ENCODE data around the gene ZMYM2.

The ZMYM2 gene

GRCh38 chr13:20130652-20131051 is 172.1 kb downstream of the ZMYM2 start:
- no peak overlapping the region for H3K4me3 ChIP-seq (ENCODE audit: low read length)
- TF ChIP-seq CTCF (conservative IDR thresholded peaks at IDR 0.05; ENCODE audit: low read depth, low read length), result no peak
- DNase-seq (ENCODE audit: low read depth), result no peak

DNA sequence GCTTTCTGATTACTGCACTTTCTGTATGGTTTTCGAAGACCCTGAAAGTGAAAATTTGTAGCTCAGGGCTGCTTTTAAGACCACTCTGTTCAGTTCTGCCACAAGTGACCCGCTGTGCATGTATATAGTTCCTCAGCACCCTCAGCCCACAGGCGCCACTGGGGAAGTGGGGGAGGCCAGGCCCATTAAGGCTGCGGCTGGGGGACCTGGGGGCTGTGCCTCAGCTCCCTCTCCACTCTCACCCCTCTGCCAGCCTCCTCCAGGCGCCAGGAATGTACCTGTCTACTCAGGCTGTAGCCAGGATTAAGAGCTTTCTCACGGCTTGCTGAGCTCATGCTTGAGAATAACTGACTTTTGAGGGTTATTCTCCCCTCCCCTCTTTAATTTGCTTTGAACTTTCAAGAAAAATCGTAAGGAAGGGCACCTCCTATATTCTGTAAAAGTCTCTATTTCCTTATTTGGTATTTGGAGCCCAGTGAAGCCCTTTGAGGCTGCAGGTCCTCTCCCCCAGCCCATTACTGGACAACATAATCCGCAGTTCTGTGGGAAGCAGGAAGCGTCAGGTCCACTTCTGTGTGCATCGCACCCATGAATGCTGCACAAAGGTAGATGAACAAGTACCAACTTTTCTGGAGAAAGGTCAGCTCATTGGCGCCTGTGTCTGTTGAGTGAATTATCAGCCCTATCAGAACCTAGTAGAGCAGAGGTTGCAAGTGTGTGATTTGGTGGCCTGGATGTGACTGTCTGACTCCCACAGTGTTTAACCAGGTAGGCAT is 172.7 kb downstream of the ZMYM2 start:
- DNase-seq (ENCODE audit: low read depth), result no peak
- H3K4me3 ChIP-seq (ENCODE audit: low read length), result no peak overlapping the region
- TF ChIP-seq CTCF (conservative IDR thresholded peaks at IDR 0.05; ENCODE audit: low read depth, low read length), result no peak

DNA sequence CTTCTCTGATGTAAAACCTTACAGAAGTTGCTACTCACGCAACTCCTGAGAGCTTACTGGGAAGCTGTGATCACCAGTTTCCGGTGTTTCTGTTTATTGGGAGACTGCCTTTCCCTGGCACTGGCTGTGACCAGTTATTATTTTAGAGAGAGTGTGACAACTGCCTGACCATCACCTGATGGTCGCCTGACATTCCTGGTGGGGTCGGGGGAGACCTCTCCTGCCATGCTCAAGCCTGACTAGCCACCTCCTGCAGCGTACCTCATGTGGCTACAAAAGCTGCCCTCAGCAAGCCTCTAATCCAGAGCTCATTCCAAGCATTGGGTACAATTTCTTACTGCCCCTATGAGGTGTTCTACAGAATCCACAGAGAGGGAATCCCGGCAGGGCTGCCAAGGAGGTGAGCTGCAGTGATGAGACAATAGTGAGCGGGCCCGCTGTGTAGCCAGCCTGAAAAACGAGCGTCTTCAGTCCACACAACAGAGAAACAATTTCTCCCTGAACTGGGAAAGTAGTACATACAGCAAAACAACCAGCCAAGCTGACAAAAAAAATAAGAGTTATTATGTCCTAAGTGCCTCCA is 173.6 kb downstream of the ZMYM2 start:
- no peak overlapping the region for H3K4me3 ChIP-seq (ENCODE audit: low read length)
- no peak for TF ChIP-seq CTCF (conservative IDR thresholded peaks at IDR 0.05; ENCODE audit: low read depth, low read length)
- no peak for DNase-seq (ENCODE audit: low read depth)

DNA sequence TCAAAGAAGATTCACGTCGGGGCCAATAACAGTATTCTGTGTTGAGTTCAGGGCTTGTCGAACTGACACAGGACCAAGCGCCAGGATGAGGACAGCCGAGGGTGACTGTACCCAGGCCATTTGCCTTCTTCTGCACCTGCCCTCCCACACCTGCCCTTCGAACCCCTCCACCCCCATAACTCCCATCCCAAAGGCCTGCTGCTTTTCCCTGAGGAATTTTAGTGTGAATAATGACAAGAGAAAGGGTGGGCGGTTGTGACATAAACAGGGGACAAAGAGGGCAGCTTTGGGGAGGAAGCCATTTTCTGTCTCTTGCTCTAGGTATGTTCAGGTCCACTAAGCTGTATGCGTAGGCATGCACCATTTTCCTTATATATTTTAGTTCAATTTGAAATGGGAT is 176.2 kb downstream of the ZMYM2 start:
- no peak overlapping the region for H3K4me3 ChIP-seq (ENCODE audit: low read length)
- DNase-seq (ENCODE audit: low read depth), result no peak
- TF ChIP-seq CTCF (conservative IDR thresholded peaks at IDR 0.05; ENCODE audit: low read depth, low read length), result no peak

GRCh38 chr13:20136781-20137703 is 178.5 kb downstream of the ZMYM2 start:
- peak overlapping the region; percentile 27 for H3K4me3 ChIP-seq (ENCODE audit: low read length)
- TF ChIP-seq CTCF (conservative IDR thresholded peaks at IDR 0.05; ENCODE audit: low read depth, low read length), result peak; percentile 72
- no peak for DNase-seq (ENCODE audit: low read depth)

- H3K4me3 ChIP-seq (ENCODE audit: low read length), result no peak overlapping the region
- no peak for DNase-seq (ENCODE audit: low read depth)
- TF ChIP-seq CTCF (conservative IDR thresholded peaks at IDR 0.05; ENCODE audit: low read depth, low read length), result no peak
Measured at GRCh38 chr13:20137875-20138274, 179.3 kb downstream of the ZMYM2 start.

All from retinal pigment epithelial cell (primary cell).